ENCODE data around the gene SLC39A10.

The SLC39A10 gene

DNA sequence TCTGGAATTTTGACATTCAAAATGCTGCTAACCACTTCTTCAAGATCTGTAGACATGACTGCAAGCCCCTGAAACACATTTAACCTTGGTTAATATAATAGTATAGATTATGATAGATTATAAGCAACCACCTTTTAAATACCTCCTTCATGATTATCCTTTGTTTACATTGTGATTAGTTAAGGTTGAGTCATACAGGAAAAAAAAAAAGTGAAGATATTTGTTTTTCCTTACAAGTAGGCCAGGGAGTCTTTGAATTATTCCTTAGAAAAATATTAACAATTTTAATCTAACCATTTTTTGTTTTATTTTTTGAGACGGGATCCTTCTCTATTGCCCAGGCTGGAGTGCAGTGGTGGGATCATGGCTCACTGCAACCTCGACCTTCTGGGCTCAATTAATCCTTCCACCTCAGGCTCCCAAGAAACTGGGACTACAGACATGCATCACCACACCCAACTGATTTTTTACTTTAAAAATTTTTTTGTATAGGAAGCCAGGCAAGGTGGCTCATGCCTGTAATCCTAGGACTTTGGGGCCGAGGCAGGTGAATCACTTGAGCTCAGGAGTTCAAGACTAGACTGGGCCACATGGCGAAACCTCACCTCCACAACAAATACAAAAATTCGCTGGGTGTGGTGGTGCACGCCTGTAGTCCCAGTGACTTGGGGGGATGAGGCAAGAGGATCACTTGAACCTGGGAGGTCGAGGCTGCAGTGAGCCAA lies 99.4 kb downstream of the SLC39A10 start:
- no peaks in the 10 kb centered on the region for H3K9me3 ChIP-seq (ENCODE audit: control insufficient read depth, low read length)
- H3K4me1 ChIP-seq (ENCODE audit: control insufficient read depth, insufficient read depth, low read length) = peaks cover 7% of the 10 kb centered on the region
- no peaks in the 10 kb centered on the region for H3K36me3 ChIP-seq (ENCODE audit: control insufficient read depth, insufficient read depth, low read length)
- no peak overlapping the region for H3K4me3 ChIP-seq (ENCODE audit: low read length)
- no peak overlapping the region for H3K9ac ChIP-seq (ENCODE audit: low read length)
- H3K27me3 ChIP-seq (ENCODE audit: control insufficient read depth, insufficient read depth, low read length) = no peaks in the 10 kb centered on the region

DNA sequence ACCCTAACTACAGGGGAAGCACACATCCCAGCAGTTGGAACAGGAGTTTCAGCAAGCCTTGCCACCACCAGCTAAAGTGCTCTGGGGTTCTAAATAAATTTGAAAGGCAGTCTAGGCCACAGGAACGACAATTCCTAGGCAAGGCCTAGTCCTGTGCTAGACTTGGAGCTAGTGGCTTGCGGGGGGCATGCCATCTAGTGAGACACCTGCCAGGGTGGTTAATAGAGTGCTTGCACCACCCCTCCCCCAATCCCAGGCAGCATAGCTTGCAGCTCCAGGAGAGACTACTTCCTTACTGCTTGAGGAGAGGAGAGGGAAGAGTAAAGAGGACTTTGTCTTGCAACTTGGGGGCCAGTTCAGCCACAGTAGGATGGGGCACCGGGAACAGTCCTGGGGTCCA lies 101.8 kb downstream of the SLC39A10 start:
- Histone ChIP-seq H3K4me1 (ENCODE audit: control insufficient read depth, insufficient read depth, low read length) (peaks cover 7% of the 10 kb centered on the region), H3K36me3 (ENCODE audit: control insufficient read depth, insufficient read depth, low read length) (no peaks in the 10 kb centered on the region), H3K9me3 (ENCODE audit: control insufficient read depth, low read length) (no peaks in the 10 kb centered on the region), H3K27me3 (ENCODE audit: control insufficient read depth, insufficient read depth, low read length) (no peaks in the 10 kb centered on the region), H3K9ac (ENCODE audit: low read length) (no peak overlapping the region), H3K4me3 (ENCODE audit: low read length) (no peak overlapping the region)

DNA sequence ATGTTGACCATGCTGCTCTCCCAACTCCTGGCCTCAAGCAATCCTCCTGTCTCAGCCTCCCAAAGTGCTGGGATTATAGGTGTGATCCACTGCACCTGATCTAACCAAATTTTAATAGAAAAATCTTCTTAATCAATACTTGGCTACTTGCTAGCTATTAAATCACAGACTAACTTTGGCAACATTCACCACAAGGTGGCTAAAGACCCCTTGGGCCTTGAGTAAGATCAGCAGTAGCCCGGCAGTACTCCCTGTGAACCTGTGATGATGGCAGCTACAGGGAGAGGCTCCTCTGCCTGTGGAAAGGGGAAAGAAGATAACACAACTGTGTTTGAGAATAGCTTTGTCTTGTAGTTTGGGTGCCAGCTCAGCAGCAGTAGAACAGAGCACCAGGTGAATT lies 102.9 kb downstream of the SLC39A10 start:
- H3K4me3 ChIP-seq (ENCODE audit: low read length) = no peak overlapping the region
- H3K9me3 ChIP-seq (ENCODE audit: control insufficient read depth, low read length) = no peaks in the 10 kb centered on the region
- peaks cover 7% of the 10 kb centered on the region for H3K4me1 ChIP-seq (ENCODE audit: control insufficient read depth, insufficient read depth, low read length)
- no peaks in the 10 kb centered on the region for H3K36me3 ChIP-seq (ENCODE audit: control insufficient read depth, insufficient read depth, low read length)
- no peaks in the 10 kb centered on the region for H3K27me3 ChIP-seq (ENCODE audit: control insufficient read depth, insufficient read depth, low read length)
- no peak overlapping the region for H3K9ac ChIP-seq (ENCODE audit: low read length)

DNA sequence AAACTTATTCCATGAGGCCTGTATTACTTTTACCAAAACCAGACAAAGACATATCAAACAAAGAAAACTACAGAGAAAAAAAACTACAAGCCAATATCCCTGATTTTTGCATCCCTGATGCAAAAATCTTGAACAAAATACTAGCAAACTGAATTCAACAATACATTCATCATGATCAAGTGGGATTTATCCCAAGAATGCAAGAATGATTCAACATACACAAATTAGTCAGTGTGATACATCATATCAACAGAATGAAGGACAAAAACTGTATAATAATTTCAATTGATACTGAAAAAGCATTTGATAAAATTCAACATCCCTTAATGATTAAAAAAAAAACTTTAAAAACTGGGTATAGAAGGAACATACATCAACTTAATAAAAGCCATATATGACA lies 106.8 kb downstream of the SLC39A10 start:
- no peak overlapping the region for H3K4me3 ChIP-seq (ENCODE audit: low read length)
- H3K27me3 ChIP-seq (ENCODE audit: control insufficient read depth, insufficient read depth, low read length) = no peaks in the 10 kb centered on the region
- H3K36me3 ChIP-seq (ENCODE audit: control insufficient read depth, insufficient read depth, low read length) = no peaks in the 10 kb centered on the region
- H3K9me3 ChIP-seq (ENCODE audit: control insufficient read depth, low read length) = no peaks in the 10 kb centered on the region
- no peaks in the 10 kb centered on the region for H3K4me1 ChIP-seq (ENCODE audit: control insufficient read depth, insufficient read depth, low read length)
- H3K9ac ChIP-seq (ENCODE audit: low read length) = no peak overlapping the region

DNA sequence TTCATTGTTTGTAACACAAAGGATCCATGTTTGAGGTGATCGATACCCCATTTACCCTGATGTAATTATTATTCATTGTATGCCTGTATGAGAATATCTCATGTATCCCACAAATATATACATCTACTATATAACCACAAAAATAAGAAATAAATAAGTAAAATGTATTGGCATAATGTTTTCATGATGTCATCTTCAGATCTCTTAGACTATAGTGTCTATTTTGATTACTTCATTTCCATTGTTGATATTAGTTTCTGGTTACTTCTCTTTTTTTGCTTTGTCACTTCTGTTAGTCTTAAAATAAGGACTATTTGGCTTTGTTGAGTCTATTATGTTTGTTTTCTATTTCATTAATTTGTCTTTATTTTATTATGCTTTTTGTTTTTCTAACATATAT lies 109.7 kb downstream of the SLC39A10 start:
- Histone ChIP-seq H3K27me3 (ENCODE audit: control insufficient read depth, insufficient read depth, low read length) (no peaks in the 10 kb centered on the region), H3K9me3 (ENCODE audit: control insufficient read depth, low read length) (no peaks in the 10 kb centered on the region), H3K9ac (ENCODE audit: low read length) (no peak overlapping the region), H3K36me3 (ENCODE audit: control insufficient read depth, insufficient read depth, low read length) (no peaks in the 10 kb centered on the region), H3K4me3 (ENCODE audit: low read length) (no peak overlapping the region), H3K4me1 (ENCODE audit: control insufficient read depth, insufficient read depth, low read length) (no peaks in the 10 kb centered on the region)

DNA sequence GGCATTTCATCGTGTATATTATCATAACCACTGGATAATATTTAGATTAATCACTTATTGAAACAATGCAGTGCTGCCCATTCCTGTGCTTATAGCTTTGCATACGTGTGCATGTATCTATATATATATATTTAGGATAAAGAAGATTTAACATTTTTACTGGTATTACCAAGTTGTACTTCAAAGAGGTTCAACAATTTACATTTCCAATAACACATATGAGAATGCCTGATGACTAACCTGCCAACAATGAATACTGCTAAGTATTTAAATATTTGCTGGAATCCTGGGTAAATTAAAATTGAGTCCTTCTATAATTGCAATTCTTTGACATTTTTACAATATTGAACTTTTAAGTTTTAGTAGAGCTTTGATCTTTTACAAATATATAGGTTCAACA lies 111.4 kb downstream of the SLC39A10 start:
- Histone ChIP-seq H3K27me3 (ENCODE audit: control insufficient read depth, insufficient read depth, low read length) (no peaks in the 10 kb centered on the region), H3K9me3 (ENCODE audit: control insufficient read depth, low read length) (no peaks in the 10 kb centered on the region), H3K4me3 (ENCODE audit: low read length) (no peak overlapping the region), H3K4me1 (ENCODE audit: control insufficient read depth, insufficient read depth, low read length) (no peaks in the 10 kb centered on the region), H3K36me3 (ENCODE audit: control insufficient read depth, insufficient read depth, low read length) (no peaks in the 10 kb centered on the region), H3K9ac (ENCODE audit: low read length) (no peak overlapping the region)

DNA sequence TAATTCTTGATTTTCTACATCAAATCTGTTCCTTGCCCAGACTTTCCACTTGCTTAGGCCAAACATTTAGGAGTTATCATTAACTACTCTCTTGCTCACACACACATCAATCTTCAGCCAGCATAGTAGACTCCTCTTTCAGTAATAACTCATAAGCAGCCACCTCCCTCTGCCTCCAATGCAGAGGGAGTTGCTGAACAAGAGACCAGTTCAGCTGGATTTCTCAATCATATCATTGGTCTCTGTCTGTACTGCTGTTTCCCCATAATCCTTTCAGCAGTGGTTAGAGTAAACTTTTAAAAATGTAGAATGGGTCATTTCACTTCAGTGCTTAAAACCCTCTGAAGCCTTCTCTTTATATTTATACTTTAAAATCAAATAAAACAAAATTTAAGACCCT lies 112.9 kb downstream of the SLC39A10 start:
- Histone ChIP-seq H3K9me3 (ENCODE audit: control insufficient read depth, low read length) (no peaks in the 10 kb centered on the region), H3K36me3 (ENCODE audit: control insufficient read depth, insufficient read depth, low read length) (no peaks in the 10 kb centered on the region), H3K27me3 (ENCODE audit: control insufficient read depth, insufficient read depth, low read length) (no peaks in the 10 kb centered on the region), H3K4me3 (ENCODE audit: low read length) (no peak overlapping the region), H3K4me1 (ENCODE audit: control insufficient read depth, insufficient read depth, low read length) (no peaks in the 10 kb centered on the region), H3K9ac (ENCODE audit: low read length) (no peak overlapping the region)

DNA sequence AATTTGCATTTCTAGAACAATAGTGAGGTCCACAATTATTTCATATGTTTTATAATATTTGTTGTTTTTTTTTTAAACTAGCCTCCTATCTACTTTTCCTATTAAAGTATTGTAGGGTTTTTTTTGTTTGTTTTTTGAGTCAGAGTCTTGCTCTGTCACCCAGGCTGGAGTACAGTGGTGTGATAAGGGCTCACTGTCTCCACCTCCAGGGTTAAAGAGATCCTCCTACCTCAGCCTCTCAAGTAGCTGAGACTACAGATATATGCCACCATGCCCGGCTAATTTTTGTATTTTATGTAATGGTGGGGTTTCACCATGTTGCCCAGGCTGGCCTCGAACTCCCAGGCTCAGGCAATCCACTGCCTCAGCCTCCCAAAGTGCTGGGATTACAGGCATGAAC lies 122.5 kb downstream of the SLC39A10 start:
- no peaks in the 10 kb centered on the region for H3K36me3 ChIP-seq (ENCODE audit: control insufficient read depth, insufficient read depth, low read length)
- H3K4me1 ChIP-seq (ENCODE audit: control insufficient read depth, insufficient read depth, low read length) = no peaks in the 10 kb centered on the region
- H3K27me3 ChIP-seq (ENCODE audit: control insufficient read depth, insufficient read depth, low read length) = no peaks in the 10 kb centered on the region
- no peaks in the 10 kb centered on the region for H3K9me3 ChIP-seq (ENCODE audit: control insufficient read depth, low read length)
- H3K9ac ChIP-seq (ENCODE audit: low read length) = no peak overlapping the region
- no peak overlapping the region for H3K4me3 ChIP-seq (ENCODE audit: low read length)

DNA sequence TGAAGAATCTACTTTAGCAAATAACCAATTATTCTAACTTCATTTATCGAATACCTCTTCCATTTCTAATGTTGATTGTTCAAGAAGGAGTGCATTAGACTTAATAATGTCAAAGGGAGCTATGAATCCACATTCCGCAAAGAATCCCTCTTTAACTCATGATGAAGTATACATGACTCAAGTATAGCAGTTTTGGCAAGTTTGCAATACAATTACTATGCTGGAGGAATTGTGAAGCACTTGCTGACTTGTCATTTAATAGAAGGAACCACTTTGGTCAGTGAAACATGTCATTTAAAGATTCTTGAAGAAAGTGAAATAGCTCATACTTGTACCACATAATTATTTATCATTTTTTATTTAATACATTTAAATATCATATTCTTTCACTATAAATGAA lies 125.1 kb downstream of the SLC39A10 start:
- Histone ChIP-seq H3K9me3 (ENCODE audit: control insufficient read depth, low read length) (no peaks in the 10 kb centered on the region), H3K4me3 (ENCODE audit: low read length) (no peak overlapping the region), H3K9ac (ENCODE audit: low read length) (no peak overlapping the region), H3K4me1 (ENCODE audit: control insufficient read depth, insufficient read depth, low read length) (no peaks in the 10 kb centered on the region), H3K27me3 (ENCODE audit: control insufficient read depth, insufficient read depth, low read length) (no peaks in the 10 kb centered on the region), H3K36me3 (ENCODE audit: control insufficient read depth, insufficient read depth, low read length) (no peaks in the 10 kb centered on the region)
